ENCODE measurements around the gene DHX16. TPM values are rescaled to one million over a fixed set of nuclear protein-coding genes. Genes with fewer than 3 reads are reported as not detected.
A peak's percentile ranks its signal among the peaks of the same experiment; 100 is the strongest.

Gene DHX16
- polyA plus RNA-seq, 1 experiment: 27.6 TPM

GRCh38 chr6:30696432-30696831, 23.6 kb upstream of the DHX16 start:
- CTCF ChIA-PET: no interaction called here
- Histone ChIP-seq H3K27ac (ENCODE audit: low read depth, low read length) (no peak overlapping the region), H3K9me3 (ENCODE audit: control insufficient read depth, insufficient read depth, low read length) (no peaks in the 10 kb centered on the region), H3K4me3 (ENCODE audit: low read depth, low read length) (no peak overlapping the region), H3K27me3 (ENCODE audit: control insufficient read depth, insufficient read depth, low read length) (no peaks in the 10 kb centered on the region)
- no peak for TF ChIP-seq CTCF (IDR thresholded peaks at IDR 0.05; ENCODE audit: low read depth, low read length)
- POLR2A ChIA-PET: interaction anchor here (1.1 kb wide), 1 partner anchor 23 kb away, joined by 3 read pairs; no protein-coding TSS in a partner anchor
- DNase-seq (ENCODE audit: low read depth, low spot score): no peak

DNA sequence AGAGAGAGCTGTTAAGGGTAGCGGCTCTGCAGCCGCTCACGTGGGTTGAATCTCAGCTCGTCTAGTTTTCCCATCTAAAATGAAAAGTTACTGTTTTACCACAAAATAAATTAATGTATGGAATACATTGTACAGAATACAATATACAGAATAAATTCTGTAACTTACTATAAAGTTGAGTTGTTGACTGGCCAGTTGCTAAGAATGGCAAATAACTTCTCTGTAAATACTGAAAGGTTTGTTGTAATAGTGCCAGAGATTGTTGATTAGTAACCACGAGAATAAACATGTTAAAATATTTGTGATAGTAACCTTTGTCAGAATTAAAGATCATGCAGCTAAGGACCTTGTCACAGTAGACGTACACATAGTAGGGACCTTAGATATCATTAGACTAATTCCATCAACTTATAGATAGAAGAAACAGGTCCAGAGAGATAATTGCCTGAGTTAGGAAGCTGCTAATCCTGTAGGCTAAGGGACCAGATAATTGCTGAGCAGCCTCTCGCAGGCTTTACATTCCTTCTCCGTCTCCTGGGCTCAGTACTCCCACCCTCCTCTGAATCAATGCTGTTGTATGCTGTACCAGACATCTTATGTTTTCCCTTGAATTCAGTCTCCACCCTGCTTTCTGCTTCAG, 18.5 kb upstream of the DHX16 start:
- Histone ChIP-seq H3K27me3 (ENCODE audit: control insufficient read depth, insufficient read depth, low read length) (no peaks in the 10 kb centered on the region), H3K9me3 (ENCODE audit: control insufficient read depth, insufficient read depth, low read length) (no peaks in the 10 kb centered on the region; the same call in 1 of the 2 replicates), H3K4me3 (ENCODE audit: low read depth, low read length) (peak overlapping the region; percentile 45), H3K27ac (ENCODE audit: low read depth, low read length) (no peak overlapping the region)
- no peak for TF ChIP-seq CTCF (IDR thresholded peaks at IDR 0.05; ENCODE audit: low read depth, low read length)
- POLR2A ChIA-PET: interaction anchor here (0.6 to 4.8 kb wide), 6 partner anchors 9 to 120 kb away, joined by 3 to 43 read pairs (median 5); partner anchors contain the start of genes ABCF1, MDC1 and TUBB
- no peak for DNase-seq (ENCODE audit: low read depth, low spot score)
- CTCF ChIA-PET: interaction anchor here (1.0 to 1.6 kb wide), 2 partner anchors 12 to 32 kb away, joined by 3 to 12 read pairs; no protein-coding TSS in a partner anchor

- TF ChIP-seq CTCF (IDR thresholded peaks at IDR 0.05; ENCODE audit: low read depth, low read length): no peak
These were observed 17.8 kb upstream of the DHX16 start, which contains the start of gene NRM for GRCh38 chr6:30690403-30691207. Gene NRM, minus strand, starts transcription at chr6:30690984. Its CDS starts 10 bp downstream, at chr6:30690974.

DNA sequence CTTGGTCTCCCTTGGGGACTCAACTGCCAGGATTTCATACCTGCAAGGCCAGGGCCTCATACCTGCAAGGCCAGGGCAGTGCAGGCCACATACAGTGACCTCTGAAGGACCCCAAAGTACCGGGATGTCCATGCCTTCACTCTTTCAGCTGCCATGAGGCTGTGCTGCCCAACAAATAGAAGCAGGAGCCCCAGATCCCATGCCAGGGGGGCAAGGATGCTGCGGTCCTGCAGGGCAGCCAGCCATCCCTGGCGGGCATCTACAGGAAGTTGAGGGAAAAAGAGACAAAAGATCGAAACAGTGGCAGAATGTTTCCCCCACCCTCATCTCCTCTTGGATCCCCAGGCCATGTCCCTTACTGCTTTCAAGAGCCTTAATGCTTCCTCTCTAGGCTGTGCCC, 17.2 kb upstream of the DHX16 start:
- H3K4me3 ChIP-seq (ENCODE audit: low read depth, low read length): peak overlapping the region; percentile 87
- CTCF ChIA-PET: interaction anchor here (1.6 kb wide), 1 partner anchor 11 kb away, joined by 12 read pairs; no protein-coding TSS in a partner anchor
- H3K27me3 ChIP-seq (ENCODE audit: control insufficient read depth, insufficient read depth, low read length): no peaks in the 10 kb centered on the region
- H3K27ac ChIP-seq (ENCODE audit: low read depth, low read length): peak overlapping the region; percentile 69
- TF ChIP-seq CTCF (IDR thresholded peaks at IDR 0.05; ENCODE audit: low read depth, low read length): no peak
- H3K9me3 ChIP-seq (ENCODE audit: control insufficient read depth, insufficient read depth, low read length): no peaks in the 10 kb centered on the region; the same call in 1 of the 2 replicates
- POLR2A ChIA-PET: interaction anchor here (0.6 to 4.8 kb wide), 7 partner anchors 8 to 119 kb away, joined by 3 to 43 read pairs (median 5); partner anchors contain the start of genes ABCF1, MDC1 and TUBB
- no peak for DNase-seq (ENCODE audit: low read depth, low spot score)

More at GRCh38 chr6:30690403-30691207, 17.8 kb upstream of the DHX16 start, which contains the start of gene NRM:
- Histone ChIP-seq H3K4me3 (ENCODE audit: low read depth, low read length) (peak within 1 kb of the TSS; percentile 87), H3K27ac (ENCODE audit: low read depth, low read length) (peak within 1 kb of the TSS; percentile 69), H3K27me3 (ENCODE audit: control insufficient read depth, insufficient read depth, low read length) (no peaks in the 10 kb centered on the region), H3K9me3 (ENCODE audit: control insufficient read depth, insufficient read depth, low read length) (no peaks in the 10 kb centered on the region; the same call in 1 of the 2 replicates)
- no peak for DNase-seq (ENCODE audit: low read depth, low spot score)
- POLR2A ChIA-PET: interaction anchor here (0.6 to 4.8 kb wide), 8 partner anchors 8 to 119 kb away, joined by 3 to 43 read pairs (median 4); partner anchors contain the start of genes ABCF1, MDC1 and TUBB
- CTCF ChIA-PET: interaction anchor here (1.0 to 1.6 kb wide), 2 partner anchors 11 to 33 kb away, joined by 3 to 12 read pairs; no protein-coding TSS in a partner anchor

All from AG04450 (cell line).